Right atrium auricular region (tissue), 2 donors: ENCODE measurements around the gene PCGF3. TPM values are rescaled to one million over a fixed set of nuclear protein-coding genes. Genes with fewer than 3 reads are reported as not detected.

Source experiments
- DNase-seq: peaks from one replicate; pipeline ENCODE4 v3.0.0-alpha.2; 2019; ENCODE audit warnings: low spot score
- H3K27ac ChIP-seq, 2 donors: fragments of 200-600 bp; sonication (generic); 1 replicate in 1 of 2; 2 replicates in 1 of 2; pipeline ENCODE4 v1.5.1; 2016 to 2019
- H3K27me3 ChIP-seq, 2 donors: fragments of 200-600 bp; sonication (generic); one replicate each; pipeline versions ENCODE4 v1.5.1 to v1.6.0; 2017 to 2019
- H3K36me3 ChIP-seq: fragments of 200-600 bp; sonication (generic); one replicate; pipeline ENCODE4 v1.5.1; 2016
- H3K4me1 ChIP-seq, 2 donors: fragments of 200-600 bp; sonication (generic); one replicate each; pipeline versions ENCODE4 v1.5.1 to v1.6.0; 2017 to 2019
- H3K4me3 ChIP-seq, 2 donors: fragments of 200-600 bp; sonication (generic); 1 replicate in 1 of 2; 2 replicates in 1 of 2; pipeline ENCODE4 v1.5.1; 2017 to 2019; ENCODE audit warnings: mild to moderate bottlenecking in 1 of 2, moderate library complexity in 1 of 2
- H3K9me3 ChIP-seq, 2 donors: fragments of 200-600 bp; sonication (generic); one replicate each; pipeline ENCODE4 v1.5.1; 2019
- CTCF ChIP-seq, 2 donors: fragments of 200-600 bp; sonication (generic); IDR thresholded peaks; one replicate each; pipeline ENCODE4 v1.5.1; 2019; ENCODE audit warnings: antibody characterized with exemption in 2 of 2
- total RNA-seq, 2 donors: library from RNA; depleted of rRNA; stranded (reverse); fragments of >200 nt; gene quantifications; one replicate each; pipeline ENCODE4 v1.1.0, GENCODE V29; 2016

PCGF3 gene
- total RNA-seq, 2 donors from 2014 or later: 17.9 to 22.6 TPM

DNA sequence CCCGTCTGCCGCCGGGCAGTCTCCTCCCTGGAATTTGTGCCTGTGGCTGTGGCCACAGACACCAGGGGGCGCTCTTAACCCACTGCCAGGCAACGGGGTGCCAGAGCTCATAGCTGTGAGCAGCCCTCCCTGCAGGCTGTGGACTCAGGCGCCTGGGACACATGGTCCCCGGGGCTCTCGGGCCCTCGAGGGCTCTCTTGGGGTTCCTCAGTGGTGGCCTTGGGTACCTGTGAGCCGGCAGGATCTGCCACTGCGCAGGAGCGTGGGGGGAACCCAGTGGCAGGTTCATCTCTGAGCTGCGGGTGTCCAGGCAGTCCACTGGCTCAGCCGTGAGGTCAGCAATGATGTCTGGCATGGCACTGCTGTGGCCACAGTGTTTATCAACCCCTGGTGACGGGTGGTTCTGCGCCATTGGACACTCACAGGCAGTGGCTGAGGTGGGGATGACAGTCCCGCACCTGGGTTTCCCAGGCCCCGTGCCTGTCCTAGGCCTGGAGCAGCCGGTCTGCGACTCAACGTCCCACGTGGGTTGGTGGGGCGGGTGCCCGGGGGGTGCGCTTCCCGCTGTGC is 37.2 kb downstream of the PCGF3 start:
- H3K4me1 ChIP-seq: no peaks in the 10 kb centered on the region
- peak; percentile 92 for TF ChIP-seq CTCF (IDR thresholded peaks at IDR 0.05)

DNA sequence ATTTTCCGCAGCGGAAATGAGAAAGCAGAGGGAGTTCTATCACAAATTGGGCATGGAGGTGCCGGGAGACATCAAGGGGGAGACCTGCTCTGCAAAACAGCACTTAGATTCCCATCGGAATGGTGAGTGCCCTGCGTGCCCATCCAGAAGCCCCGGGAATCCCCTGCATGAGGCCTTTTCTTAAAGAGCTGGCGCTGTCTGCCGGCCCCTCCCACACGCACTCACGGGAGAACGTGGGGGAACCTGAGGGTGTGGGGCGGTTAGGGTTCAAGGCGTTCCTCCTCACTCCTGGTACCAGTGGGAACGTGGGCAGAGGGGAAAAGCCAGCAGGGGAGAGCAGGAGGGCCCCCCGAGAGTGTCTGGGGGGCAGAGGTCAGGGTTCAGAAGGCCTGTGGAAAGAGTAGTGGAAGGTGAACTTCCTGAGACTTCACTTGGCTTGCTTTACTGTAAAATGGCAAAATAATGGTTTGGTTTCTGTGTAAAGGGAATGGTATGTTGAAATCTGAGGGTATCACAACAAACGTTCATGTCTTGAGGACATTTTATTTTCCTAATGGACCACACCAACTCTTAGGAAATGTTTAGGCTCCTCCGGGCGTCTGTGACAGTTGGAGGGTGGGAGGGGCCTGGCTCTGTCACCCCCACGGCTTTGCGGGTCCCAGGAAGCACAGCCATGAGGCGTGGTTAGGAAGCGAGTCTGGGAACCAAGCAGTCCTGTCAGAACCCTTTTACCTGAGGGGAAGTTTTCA is 38.0 kb downstream of the PCGF3 start:
- Histone ChIP-seq H3K9me3 (no peaks in the 10 kb centered on the region), H3K27ac (no peak overlapping the region), H3K4me1 (no peaks in the 10 kb centered on the region), H3K27me3 (no peaks in the 10 kb centered on the region), H3K36me3 (peaks cover 28% of the 10 kb centered on the region), H3K4me3 (no peak overlapping the region)
- DNase-seq: no peak
- TF ChIP-seq CTCF (IDR thresholded peaks at IDR 0.05): no peak

More for the DNA sequence above, 37.2 kb downstream of the PCGF3 start:
- Histone ChIP-seq H3K36me3 (peaks cover 26% of the 10 kb centered on the region), H3K4me3 (no peak overlapping the region), H3K9me3 (no peaks in the 10 kb centered on the region), H3K27me3 (no peaks in the 10 kb centered on the region), H3K27ac (no peak overlapping the region)
- DNase-seq: peak; percentile 67

GRCh38 chr4:744212-744841 is 38.7 kb downstream of the PCGF3 start:
- no peak overlapping the region for H3K4me3 ChIP-seq
- H3K9me3 ChIP-seq: no peaks in the 10 kb centered on the region
- H3K4me1 ChIP-seq: no peaks in the 10 kb centered on the region
- no peak for TF ChIP-seq CTCF (IDR thresholded peaks at IDR 0.05)
- no peaks in the 10 kb centered on the region for H3K27me3 ChIP-seq
- no peak overlapping the region for H3K27ac ChIP-seq
- no peak for DNase-seq
- H3K36me3 ChIP-seq: peaks cover 29% of the 10 kb centered on the region

DNA sequence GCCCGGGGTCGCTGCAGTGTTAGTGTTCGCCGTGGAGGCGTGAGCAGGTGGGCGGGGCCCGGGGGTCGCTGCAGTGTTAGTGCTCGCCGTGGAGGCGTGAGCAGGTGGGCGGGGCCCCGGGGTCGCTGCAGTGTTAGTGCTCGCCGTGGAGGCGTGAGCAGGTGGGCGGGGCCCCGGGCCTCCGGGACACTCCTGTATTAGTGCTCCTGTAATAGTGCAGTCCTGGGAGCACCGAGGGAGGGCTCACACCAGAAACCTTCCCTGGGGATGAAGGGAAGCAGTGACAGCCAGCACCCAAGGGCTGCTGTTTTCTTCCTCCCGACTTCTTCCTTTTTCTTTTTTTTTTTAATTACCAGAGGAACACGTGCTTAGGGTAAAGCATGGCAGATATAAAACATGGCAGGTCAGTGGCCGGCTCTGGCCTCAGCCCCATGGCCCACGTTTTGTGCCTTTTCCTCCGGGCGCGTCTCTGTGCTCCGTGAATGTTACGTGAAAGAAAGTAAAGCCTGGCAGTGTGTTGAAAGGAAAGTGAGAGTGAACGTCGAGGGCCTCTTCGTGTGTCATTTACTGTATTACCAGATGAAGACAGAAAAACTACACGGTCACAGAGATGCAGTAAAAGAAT is 42.0 kb downstream of the PCGF3 start:
- peaks cover 27% of the 10 kb centered on the region for H3K36me3 ChIP-seq
- TF ChIP-seq CTCF (IDR thresholded peaks at IDR 0.05): no peak
- no peaks in the 10 kb centered on the region for H3K9me3 ChIP-seq
- H3K4me3 ChIP-seq: no peak overlapping the region
- no peaks in the 10 kb centered on the region for H3K27me3 ChIP-seq
- DNase-seq: no peak
- peaks cover 0 to 15% of the 10 kb centered on the region in 2 donors for H3K4me1 ChIP-seq
- no peak overlapping the region for H3K27ac ChIP-seq

DNA sequence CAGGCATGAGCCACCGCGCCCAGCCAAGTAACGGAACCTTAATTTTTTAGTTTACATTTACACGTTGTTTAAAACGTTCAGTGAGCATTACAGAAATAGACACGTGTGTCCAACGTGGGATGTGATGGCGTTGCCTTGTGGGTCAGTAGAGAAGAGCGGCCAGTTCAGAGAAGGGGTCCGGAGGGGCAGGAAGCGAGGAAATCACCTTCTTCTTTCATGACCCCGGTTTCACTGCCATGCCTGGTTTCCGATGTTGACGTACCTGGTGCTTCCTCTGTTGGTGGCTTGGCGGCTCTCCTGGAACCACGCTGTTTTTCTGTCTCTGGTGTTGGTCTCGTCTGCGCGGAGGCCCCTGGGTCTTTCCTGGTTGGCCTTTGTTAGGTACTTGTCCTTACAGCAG is 42.8 kb downstream of the PCGF3 start:
- no peak for TF ChIP-seq CTCF (IDR thresholded peaks at IDR 0.05)
- peaks cover 32% of the 10 kb centered on the region for H3K36me3 ChIP-seq
- no peak for DNase-seq

More for the DNA sequence above, 42.8 kb downstream of the PCGF3 start:
- Histone ChIP-seq H3K9me3 (no peaks in the 10 kb centered on the region), H3K4me1 (peaks cover 0 to 15% of the 10 kb centered on the region in 2 donors), H3K4me3 (no peak overlapping the region), H3K27ac (no peak overlapping the region), H3K27me3 (no peaks in the 10 kb centered on the region)
